A673 (cell line): ENCODE data around the gene B4GALT3.

Experiments used
- EZH2 ChIP-seq: fragments of 200-600 bp; sonication (generic); IDR thresholded peaks from 2 replicates; pipeline ENCODE4 v1.6.1; 2017; ENCODE audit warnings: borderline replicate concordance, low read depth, mild to moderate bottlenecking, mixed read lengths, antibody characterized with exemption, low read length; ENCODE audit not compliant: poor library complexity, severe bottlenecking
- TF ChIP-seq, protein P1 (sequence below): fragments of 300-800, 200-600 bp; sonication (generic); conservative IDR thresholded peaks from 2 replicates; pipeline ENCODE4 v1.5.1; 2017; ENCODE audit warnings: low read depth, mild to moderate bottlenecking, antibody characterized with exemption, low read length, moderate library complexity, mixed read lengths

DNA sequence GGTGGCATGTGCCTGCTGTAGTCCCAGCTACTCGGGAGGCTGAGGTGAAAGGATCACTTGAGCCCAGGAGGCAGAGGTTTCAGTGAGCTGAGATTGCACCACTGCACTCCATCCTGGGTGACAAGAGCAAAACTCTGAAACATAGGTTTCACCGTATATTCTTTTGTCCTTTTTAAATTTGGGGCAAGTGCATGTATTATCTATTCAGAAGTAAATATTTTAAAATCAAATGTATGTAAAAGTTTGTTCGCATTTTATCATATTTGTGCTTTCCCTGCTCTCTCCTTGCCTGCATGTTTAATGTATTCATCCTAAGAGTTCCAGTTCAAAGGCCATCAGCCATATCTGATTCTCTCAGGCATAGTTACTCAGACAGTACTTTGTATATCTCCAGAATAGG lies 31.5 kb downstream of the B4GALT3 start:
- TF ChIP-seq, protein P1, sequence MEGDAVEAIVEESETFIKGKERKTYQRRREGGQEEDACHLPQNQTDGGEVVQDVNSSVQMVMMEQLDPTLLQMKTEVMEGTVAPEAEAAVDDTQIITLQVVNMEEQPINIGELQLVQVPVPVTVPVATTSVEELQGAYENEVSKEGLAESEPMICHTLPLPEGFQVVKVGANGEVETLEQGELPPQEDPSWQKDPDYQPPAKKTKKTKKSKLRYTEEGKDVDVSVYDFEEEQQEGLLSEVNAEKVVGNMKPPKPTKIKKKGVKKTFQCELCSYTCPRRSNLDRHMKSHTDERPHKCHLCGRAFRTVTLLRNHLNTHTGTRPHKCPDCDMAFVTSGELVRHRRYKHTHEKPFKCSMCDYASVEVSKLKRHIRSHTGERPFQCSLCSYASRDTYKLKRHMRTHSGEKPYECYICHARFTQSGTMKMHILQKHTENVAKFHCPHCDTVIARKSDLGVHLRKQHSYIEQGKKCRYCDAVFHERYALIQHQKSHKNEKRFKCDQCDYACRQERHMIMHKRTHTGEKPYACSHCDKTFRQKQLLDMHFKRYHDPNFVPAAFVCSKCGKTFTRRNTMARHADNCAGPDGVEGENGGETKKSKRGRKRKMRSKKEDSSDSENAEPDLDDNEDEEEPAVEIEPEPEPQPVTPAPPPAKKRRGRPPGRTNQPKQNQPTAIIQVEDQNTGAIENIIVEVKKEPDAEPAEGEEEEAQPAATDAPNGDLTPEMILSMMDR, result no peak
- TF ChIP-seq EZH2, result no peak
